ENCODE measurements around the gene PCLO. TPM values are rescaled to one million over a fixed set of nuclear protein-coding genes. Genes with fewer than 3 reads are reported as not detected.

Gene PCLO
- total RNA-seq, 1 experiment from 2014 or later, result 3.0 TPM

GRCh38 chr7:82760831-82761230 lies 401.9 kb downstream of the PCLO start:
- Mint-ChIP-seq H3K4me3 (no peak overlapping the region), H3K4me1 (peaks cover 32% of the 10 kb centered on the region), H3K36me3 (no peaks in the 10 kb centered on the region), H3K9me3 (no peaks in the 10 kb centered on the region), H3K27ac (no peak overlapping the region), H3K27me3 (ENCODE audit: low read depth) (no peaks in the 10 kb centered on the region)
- ATAC-seq (peak; percentile 39), DNase-seq (ENCODE audit: low spot score) (no peak)
- TF ChIP-seq, protein P1, sequence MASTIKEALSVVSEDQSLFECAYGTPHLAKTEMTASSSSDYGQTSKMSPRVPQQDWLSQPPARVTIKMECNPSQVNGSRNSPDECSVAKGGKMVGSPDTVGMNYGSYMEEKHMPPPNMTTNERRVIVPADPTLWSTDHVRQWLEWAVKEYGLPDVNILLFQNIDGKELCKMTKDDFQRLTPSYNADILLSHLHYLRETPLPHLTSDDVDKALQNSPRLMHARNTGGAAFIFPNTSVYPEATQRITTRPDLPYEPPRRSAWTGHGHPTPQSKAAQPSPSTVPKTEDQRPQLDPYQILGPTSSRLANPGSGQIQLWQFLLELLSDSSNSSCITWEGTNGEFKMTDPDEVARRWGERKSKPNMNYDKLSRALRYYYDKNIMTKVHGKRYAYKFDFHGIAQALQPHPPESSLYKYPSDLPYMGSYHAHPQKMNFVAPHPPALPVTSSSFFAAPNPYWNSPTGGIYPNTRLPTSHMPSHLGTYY (CRISPR knock-in tag; IDR thresholded peaks at IDR 0.05), result no peak
- TF ChIP-seq KAT7 (CRISPR knock-in tag; IDR thresholded peaks at IDR 0.05; ENCODE audit: borderline replicate concordance) (no peak), JUN (CRISPR knock-in tag; IDR thresholded peaks at IDR 0.05) (no peak), ELF4 (CRISPR knock-in tag; IDR thresholded peaks at IDR 0.05; ENCODE audit: low read depth) (no peak)
- TF ChIP-seq, protein P2, sequence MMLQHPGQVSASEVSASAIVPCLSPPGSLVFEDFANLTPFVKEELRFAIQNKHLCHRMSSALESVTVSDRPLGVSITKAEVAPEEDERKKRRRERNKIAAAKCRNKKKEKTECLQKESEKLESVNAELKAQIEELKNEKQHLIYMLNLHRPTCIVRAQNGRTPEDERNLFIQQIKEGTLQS (CRISPR knock-in tag; conservative IDR thresholded peaks at IDR 0.05), result no peak
- ChIA-PET CTCF (no interaction called here), POLR2A (no interaction called here)

GRCh38 chr7:82760074-82760473 lies 402.6 kb downstream of the PCLO start:
- H3K36me3 Mint-ChIP-seq, result no peaks in the 10 kb centered on the region
- peak overlapping the region; percentile 0; the same call in 1 of the 2 replicates for H3K4me3 Mint-ChIP-seq
- no peaks in the 10 kb centered on the region for H3K27me3 Mint-ChIP-seq (ENCODE audit: low read depth)
- CTCF ChIA-PET, result no interaction called here
- POLR2A ChIA-PET, result no interaction called here
- DNase-seq (ENCODE audit: low spot score) (no peak), ATAC-seq (peak; percentile 78)
- TF ChIP-seq FOXP4 (CRISPR knock-in tag; IDR thresholded peaks at IDR 0.05) (no peak; the same call in 1 of the 2 replicates), KAT7 (CRISPR knock-in tag; IDR thresholded peaks at IDR 0.05; ENCODE audit: borderline replicate concordance) (no peak)
- H3K9me3 Mint-ChIP-seq, result no peaks in the 10 kb centered on the region
- peak overlapping the region; percentile 3 for H3K27ac Mint-ChIP-seq
- peaks cover 34% of the 10 kb centered on the region for H3K4me1 Mint-ChIP-seq

DNA sequence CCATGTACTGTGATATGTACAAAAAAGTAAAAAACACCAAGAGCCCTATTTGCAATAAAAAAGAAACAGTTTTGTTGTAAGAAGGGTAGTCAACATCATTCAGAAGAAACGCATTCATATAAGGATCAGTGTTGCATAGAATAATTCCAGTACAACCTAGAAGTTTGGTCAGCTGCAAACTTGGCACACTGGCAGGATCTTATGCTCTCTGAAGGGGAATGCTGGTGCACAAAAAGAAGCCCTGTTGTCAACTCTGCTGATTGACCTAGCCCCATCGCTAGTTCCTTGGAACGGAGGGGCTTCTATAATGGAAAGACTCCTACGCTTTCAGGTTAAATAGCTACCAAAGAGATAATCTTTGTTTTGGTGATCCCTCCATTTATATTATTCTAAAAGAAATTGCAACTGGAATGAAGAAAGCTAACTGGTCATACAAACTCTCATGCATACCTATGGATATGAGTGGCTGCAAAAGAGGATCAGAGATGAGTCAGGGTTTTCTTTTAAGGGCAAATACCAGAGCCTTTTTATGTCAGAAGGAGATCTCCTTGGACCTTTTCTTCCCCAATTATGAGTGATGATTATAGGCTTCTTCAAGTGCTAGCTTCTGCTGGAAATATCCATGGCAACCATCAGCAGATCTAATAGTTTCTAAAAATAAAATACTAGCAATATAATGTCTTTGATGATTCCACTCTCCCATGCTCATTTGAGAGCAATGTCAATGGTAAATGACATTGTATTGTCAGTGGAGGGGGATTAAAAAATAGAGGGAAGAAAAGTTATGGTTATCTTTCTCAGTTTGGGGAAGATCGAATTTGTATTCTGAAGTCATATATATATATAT lies 406.8 kb downstream of the PCLO start:
- DNase-seq (ENCODE audit: low spot score) (no peak), ATAC-seq (peak; percentile 41; the same call in 1 of the 2 replicates)
- Mint-ChIP-seq H3K27me3 (ENCODE audit: low read depth) (no peaks in the 10 kb centered on the region), H3K4me1 (peaks cover 32% of the 10 kb centered on the region), H3K36me3 (no peaks in the 10 kb centered on the region), H3K9me3 (no peaks in the 10 kb centered on the region), H3K4me3 (no peak overlapping the region), H3K27ac (no peak overlapping the region)
- CTCF ChIA-PET, result no interaction called here
- no peak for TF ChIP-seq ATF1 (CRISPR knock-in tag; IDR thresholded peaks at IDR 0.05)
- no peak for TF ChIP-seq RORB (CRISPR knock-in tag; IDR thresholded peaks at IDR 0.05)
- TF ChIP-seq NFYB (CRISPR knock-in tag; conservative IDR thresholded peaks at IDR 0.05; ENCODE audit: low read depth), result no peak
- POLR2A ChIA-PET, result interaction anchor here (0.6 kb wide), 1 partner anchor 1093 kb away, joined by 3 read pairs; no protein-coding TSS in a partner anchor

GRCh38 chr7:82750007-82750406 lies 412.7 kb downstream of the PCLO start:
- DNase-seq (ENCODE audit: low spot score), result no peak
- H3K4me3 Mint-ChIP-seq, result no peak overlapping the region
- H3K4me1 Mint-ChIP-seq, result peaks cover 5% of the 10 kb centered on the region

More at GRCh38 chr7:82750007-82750406, 412.7 kb downstream of the PCLO start:
- Mint-ChIP-seq H3K27me3 (ENCODE audit: low read depth) (no peaks in the 10 kb centered on the region; the same call in 1 of the 2 replicates), H3K36me3 (peaks cover 3% of the 10 kb centered on the region; the same call in 1 of the 2 replicates), H3K9me3 (peaks cover 12% of the 10 kb centered on the region), H3K27ac (no peak overlapping the region)
- no peak for ATAC-seq
- POLR2A ChIA-PET, result no interaction called here
- TF ChIP-seq TCF7 (CRISPR knock-in tag; IDR thresholded peaks at IDR 0.05; ENCODE audit: low read depth) (no peak), STAT6 (CRISPR knock-in tag; conservative IDR thresholded peaks at IDR 0.05; ENCODE audit: low read depth) (no peak), GRHL2 (CRISPR knock-in tag; IDR thresholded peaks at IDR 0.05; ENCODE audit: insufficient replicate concordance, severe bottlenecking) (no peak), TP53 (CRISPR knock-in tag; IDR thresholded peaks at IDR 0.05) (no peak), JUN (CRISPR knock-in tag; IDR thresholded peaks at IDR 0.05) (no peak), GTF2I (CRISPR knock-in tag; conservative IDR thresholded peaks at IDR 0.05) (no peak), NR2C2 (CRISPR knock-in tag; IDR thresholded peaks at IDR 0.05) (no peak)
- TF ChIP-seq, protein P3, sequence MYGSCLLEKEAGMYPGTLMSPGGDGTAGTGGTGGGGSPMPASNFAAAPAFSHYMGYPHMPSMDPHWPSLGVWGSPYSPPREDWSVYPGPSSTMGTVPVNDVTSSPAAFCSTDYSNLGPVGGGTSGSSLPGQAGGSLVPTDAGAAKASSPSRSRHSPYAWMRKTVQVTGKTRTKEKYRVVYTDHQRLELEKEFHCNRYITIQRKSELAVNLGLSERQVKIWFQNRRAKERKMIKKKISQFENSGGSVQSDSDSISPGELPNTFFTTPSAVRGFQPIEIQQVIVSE (CRISPR knock-in tag; IDR thresholded peaks at IDR 0.05; ENCODE audit: borderline replicate concordance), result no peak
- TF ChIP-seq, protein P4, sequence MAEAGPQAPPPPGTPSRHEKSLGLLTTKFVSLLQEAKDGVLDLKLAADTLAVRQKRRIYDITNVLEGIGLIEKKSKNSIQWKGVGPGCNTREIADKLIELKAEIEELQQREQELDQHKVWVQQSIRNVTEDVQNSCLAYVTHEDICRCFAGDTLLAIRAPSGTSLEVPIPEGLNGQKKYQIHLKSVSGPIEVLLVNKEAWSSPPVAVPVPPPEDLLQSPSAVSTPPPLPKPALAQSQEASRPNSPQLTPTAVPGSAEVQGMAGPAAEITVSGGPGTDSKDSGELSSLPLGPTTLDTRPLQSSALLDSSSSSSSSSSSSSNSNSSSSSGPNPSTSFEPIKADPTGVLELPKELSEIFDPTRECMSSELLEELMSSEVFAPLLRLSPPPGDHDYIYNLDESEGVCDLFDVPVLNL (CRISPR knock-in tag; IDR thresholded peaks at IDR 0.05; ENCODE audit: borderline replicate concordance, low read depth), result no peak
- CTCF ChIA-PET, result no interaction called here

All from WTC11 (cell line).